Dermis blood vessel endothelial cell (primary cell): Measurements from ENCODE around the gene PGGHG. TPM values are rescaled to one million over a fixed set of nuclear protein-coding genes. Genes with fewer than 3 reads are reported as not detected.
"Not testable (repeated sequence)": the region's sequence is repeated elsewhere in the genome, so short reads cannot be mapped to it uniquely, and the experiment has no call there.

ENCODE experiments used
- DNase-seq: peaks from one replicate; pipeline ENCODE4 v3.0.0; 2010
- total RNA-seq: library from RNA; depleted of rRNA; stranded (reverse); fragments of >200 nt; gene quantifications from 2 replicates; pipeline ENCODE4 v1.2.3, GENCODE V29; 2014

PGGHG gene
- total RNA-seq, 1 donor from 2014 or later, result 28.4 TPM

GRCh38 chr11:297586-298405 lies 8.9 kb downstream of the PGGHG start:
- no peak for DNase-seq

- DNase-seq, result peak; percentile 26
Measured at GRCh38 chr11:298406-299065, 9.6 kb downstream of the PGGHG start.

- no peak for DNase-seq
Measured at GRCh38 chr11:299081-299891, 10.4 kb downstream of the PGGHG start, which contains the start of gene IFITM5. IFITM5 (minus strand) TSS chr11:299526; CDS start chr11:299490, 36 bp downstream.

- DNase-seq, result peak; percentile 34
Measured at GRCh38 chr11:299951-300735, 11.2 kb downstream of the PGGHG start.

- no peak for DNase-seq
Measured at GRCh38 chr11:303363-303762, 14.4 kb downstream of the PGGHG start.

GRCh38 chr11:304061-304506 lies 15.2 kb downstream of the PGGHG start:
- no peak for DNase-seq

GRCh38 chr11:304915-305843 lies 16.3 kb downstream of the PGGHG start:
- peak; percentile 85 for DNase-seq

GRCh38 chr11:305844-306211 lies 16.9 kb downstream of the PGGHG start:
- DNase-seq, result no peak

- DNase-seq, result no peak
Measured at GRCh38 chr11:306645-307371, 17.9 kb downstream of the PGGHG start.

- peak; percentile 80 for DNase-seq
Measured at GRCh38 chr11:307766-308708, 19.1 kb downstream of the PGGHG start, which contains the start of gene IFITM2. IFITM2 (plus strand) TSS chr11:307816; CDS start chr11:308193, 377 bp downstream.

- not testable (repeated sequence) for DNase-seq
Measured at GRCh38 chr11:308740-309665, 20.1 kb downstream of the PGGHG start.

GRCh38 chr11:309979-310572 lies 21.1 kb downstream of the PGGHG start:
- DNase-seq, result peak; percentile 34

GRCh38 chr11:311013-311748 lies 22.3 kb downstream of the PGGHG start:
- DNase-seq, result not testable (repeated sequence)

GRCh38 chr11:312092-312816 lies 23.3 kb downstream of the PGGHG start:
- no peak for DNase-seq

GRCh38 chr11:313304-313786 lies 24.4 kb downstream of the PGGHG start:
- no peak for DNase-seq
